CD14-positive monocyte (primary cell): ENCODE measurements around the gene VANGL1. TPM values are rescaled to one million over a fixed set of nuclear protein-coding genes. Genes with fewer than 3 reads are reported as not detected.

Experiments used
- DNase-seq, 3 donors: peaks; one replicate each; pipeline ENCODE4 v3.0.0-alpha.2; 2011 to 2022
- H2AFZ ChIP-seq: 2 replicates; pipeline ENCODE4 v1.6.0; 2012; ENCODE audit warnings: mild to moderate bottlenecking, low read depth, low read length, inconsistent platforms; ENCODE audit not compliant: insufficient read depth, poor library complexity, severe bottlenecking
- H3K27ac ChIP-seq, 2 donors: 1 replicate in 1 of 2; 2 replicates in 1 of 2; pipeline ENCODE4 v1.5.1; 2012 to 2013; ENCODE audit warnings: low read length in 2 of 2, control low read depth in 1 of 2, inconsistent platforms in 1 of 2, low read depth in 1 of 2, mild to moderate bottlenecking in 1 of 2
- H3K27me3 ChIP-seq, 2 donors: one replicate each; pipeline versions ENCODE4 v1.6.0 to v1.6.1; 2011 to 2013; ENCODE audit warnings: low read length in 2 of 2; ENCODE audit not compliant: control insufficient read depth in 2 of 2, insufficient read depth in 2 of 2
- H3K36me3 ChIP-seq, 2 donors: replicated peaks in 1 of 2; 1 replicate in 1 of 2; 2 replicates in 1 of 2; pipeline versions ENCODE4 v1.5.1 to v1.6.1; 2012 to 2013; ENCODE audit warnings: low read length in 2 of 2, control low read depth in 1 of 2, inconsistent platforms in 1 of 2, mild to moderate bottlenecking in 1 of 2; ENCODE audit not compliant: insufficient read depth in 2 of 2, control insufficient read depth in 1 of 2
- H3K4me1 ChIP-seq, 2 donors: 1 replicate in 1 of 2; 2 replicates in 1 of 2; pipeline versions ENCODE4 v1.5.1 to v1.6.1; 2012 to 2013; ENCODE audit warnings: low read length in 2 of 2, control low read depth in 1 of 2, inconsistent platforms in 1 of 2, mild to moderate bottlenecking in 1 of 2, moderate library complexity in 1 of 2; ENCODE audit not compliant: insufficient read depth in 2 of 2, control insufficient read depth in 1 of 2
- H3K4me2 ChIP-seq: replicated peaks from 2 replicates; pipeline ENCODE3; 2012; ENCODE audit warnings: low read length, moderate library complexity, mild to moderate bottlenecking; ENCODE audit not compliant: poor library complexity, severe bottlenecking; ENCODE audit errors: extremely low read depth
- H3K4me3 ChIP-seq, 3 experiments: fragments of 200-600 bp in 1 of 3; sonication (generic) in 1 of 3; replicated peaks in 1 of 3; 1 replicate in 2 of 3; 2 replicates in 1 of 3; pipeline ENCODE4 v1.5.1; 2011 to 2013; ENCODE audit warnings: low read length in 3 of 3, mild to moderate bottlenecking in 3 of 3, control low read depth in 2 of 3, low read depth in 2 of 3, inconsistent platforms in 1 of 3, moderate library complexity in 1 of 3
- H3K79me2 ChIP-seq: 2 replicates; pipeline ENCODE4 v1.6.0; 2012; ENCODE audit warnings: mild to moderate bottlenecking, control low read depth, inconsistent platforms, low read length, moderate library complexity; ENCODE audit not compliant: insufficient read depth
- H3K9ac ChIP-seq: 2 replicates; pipeline ENCODE4 v1.6.0; 2017; ENCODE audit warnings: low read length, mild to moderate bottlenecking; ENCODE audit not compliant: insufficient read depth, poor library complexity, severe bottlenecking
- H3K9me3 ChIP-seq, 2 donors: replicated peaks in 1 of 2; 1 replicate in 1 of 2; 2 replicates in 1 of 2; pipeline versions ENCODE4 v1.5.1 to v1.6.1; 2012 to 2013; ENCODE audit warnings: low read length in 2 of 2, control low read depth in 1 of 2; ENCODE audit not compliant: control insufficient read depth in 1 of 2, insufficient read depth in 1 of 2
- H4K20me1 ChIP-seq: 2 replicates; pipeline ENCODE4 v1.6.0; 2012; ENCODE audit warnings: mild to moderate bottlenecking, low read length, control low read depth, moderate library complexity; ENCODE audit not compliant: insufficient read depth
- H3K27ac Mint-ChIP-seq, 7 donors: one replicate each; pipeline ENCODE4 v1.8.0; 2020; ENCODE audit warnings: mild to moderate bottlenecking in 7 of 7, mixed read lengths in 7 of 7, moderate library complexity in 6 of 7, inconsistent platforms in 2 of 7
- H3K27me3 Mint-ChIP-seq, 3 donors: one replicate each; pipeline ENCODE4 v1.8.0; 2021 to 2022; ENCODE audit warnings: low read depth in 3 of 3, mild to moderate bottlenecking in 3 of 3, mixed read lengths in 3 of 3, moderate library complexity in 3 of 3, inconsistent platforms in 1 of 3
- H3K36me3 Mint-ChIP-seq, 2 donors: one replicate each; pipeline ENCODE4 v1.8.0; 2020; ENCODE audit warnings: mixed read lengths in 2 of 2, inconsistent platforms in 1 of 2, mild to moderate bottlenecking in 1 of 2
- H3K4me1 Mint-ChIP-seq: one replicate; pipeline ENCODE4 v1.8.0; 2020; ENCODE audit warnings: mild to moderate bottlenecking, mixed read lengths
- H3K4me3 Mint-ChIP-seq, 2 donors: one replicate each; pipeline ENCODE4 v1.8.0; 2020; ENCODE audit warnings: mild to moderate bottlenecking in 2 of 2, mixed read lengths in 2 of 2, moderate library complexity in 1 of 2
- H3K9me3 Mint-ChIP-seq, 7 donors: one replicate each; pipeline ENCODE4 v1.8.0; 2020 to 2022; ENCODE audit warnings: mixed read lengths in 7 of 7, mild to moderate bottlenecking in 6 of 7, moderate library complexity in 6 of 7, inconsistent platforms in 2 of 7
- WGBS: methylation state at CpG from one replicate; pipeline ENCODE4 v1.1.5; 2013; ENCODE audit warnings: missing lambda C conversion rate; ENCODE audit not compliant: insufficient coverage; 5-methylcytosine and 5-hydroxymethylcytosine counted together
- intact Hi-C, 2 donors: fragments of 100-400 bp; cut with micrococcal nuclease; formaldehyde crosslinking; loops; one replicate each; pipeline versions ENCODE4 v1.15.0 to v1.15.1; 2023
- polyA plus RNA-seq, 3 donors: library from polyadenylated mRNA; depleted of rRNA in 1 of 3; unstranded in 2 of 3; stranded (reverse) in 1 of 3; fragments of 300-500 nt in 2 of 3; fragments of >200 nt in 1 of 3; fragmentation: Illumina TruSeq in 2 of 3; gene quantifications; 1 replicate in 2 of 3; 2 replicates in 1 of 3; pipeline ENCODE4 v1.2.3, GENCODE V29; 2012 to 2021
- TF ChIP-seq, protein P1 (sequence below): fragments of 200-600 bp; IDR thresholded peaks from one replicate; pipeline ENCODE4 v1.8.0; 2022; ENCODE audit warnings: antibody characterized with exemption, mild to moderate bottlenecking

Gene VANGL1
- polyA plus RNA-seq, 3 donors: 0.67 to 2.0 (median 1.3) TPM

DNA sequence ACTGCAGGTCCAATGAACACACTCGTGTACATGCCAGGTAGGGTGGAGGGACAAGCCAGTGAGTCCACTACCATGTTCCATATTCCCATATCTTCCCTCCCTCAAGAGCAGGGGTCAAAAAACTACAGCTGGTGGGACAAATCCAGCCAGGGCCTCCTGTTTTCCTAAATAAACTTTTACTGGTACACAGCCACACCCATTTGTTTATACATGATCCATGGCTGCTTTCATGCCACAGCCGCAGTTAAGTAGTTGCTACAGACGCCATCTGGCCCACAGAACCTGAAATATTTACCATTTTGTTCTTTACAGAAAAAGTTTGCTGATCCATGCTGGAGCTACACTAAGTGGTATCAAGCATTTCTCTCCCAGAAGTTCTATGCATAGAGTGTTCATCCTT lies 84.4 kb downstream of the VANGL1 start:
- Histone ChIP-seq H3K27ac (no peak overlapping the region), H3K79me2 (no peaks in the 10 kb centered on the region), H2AFZ (no peak overlapping the region), H4K20me1 (no peaks in the 10 kb centered on the region), H3K4me1 (peaks cover 58 to 64% of the 10 kb centered on the region in 2 donors), H3K4me2 (no peak overlapping the region), H3K27me3 (no peaks in the 10 kb centered on the region), H3K9ac (no peak overlapping the region), H3K4me3 (no peak overlapping the region), H3K36me3 (no peaks in the 10 kb centered on the region), H3K9me3 (no peaks in the 10 kb centered on the region)
- 100% methylated on average over 1 of the region's 3 CpGs for WGBS
- Mint-ChIP-seq H3K27ac (peak overlapping the region in 2 of 7 donors; percentile 46 to 67), H3K4me1 (peaks cover 64% of the 10 kb centered on the region), H3K4me3 (no peak overlapping the region), H3K9me3 (peaks cover 0 to 3% (median 0%) of the 10 kb centered on the region in 7 donors), H3K27me3 (no peaks in the 10 kb centered on the region), H3K36me3 (no peaks in the 10 kb centered on the region)
- intact Hi-C loops: no loop called here
- DNase-seq: no peak
- TF ChIP-seq, protein P1, sequence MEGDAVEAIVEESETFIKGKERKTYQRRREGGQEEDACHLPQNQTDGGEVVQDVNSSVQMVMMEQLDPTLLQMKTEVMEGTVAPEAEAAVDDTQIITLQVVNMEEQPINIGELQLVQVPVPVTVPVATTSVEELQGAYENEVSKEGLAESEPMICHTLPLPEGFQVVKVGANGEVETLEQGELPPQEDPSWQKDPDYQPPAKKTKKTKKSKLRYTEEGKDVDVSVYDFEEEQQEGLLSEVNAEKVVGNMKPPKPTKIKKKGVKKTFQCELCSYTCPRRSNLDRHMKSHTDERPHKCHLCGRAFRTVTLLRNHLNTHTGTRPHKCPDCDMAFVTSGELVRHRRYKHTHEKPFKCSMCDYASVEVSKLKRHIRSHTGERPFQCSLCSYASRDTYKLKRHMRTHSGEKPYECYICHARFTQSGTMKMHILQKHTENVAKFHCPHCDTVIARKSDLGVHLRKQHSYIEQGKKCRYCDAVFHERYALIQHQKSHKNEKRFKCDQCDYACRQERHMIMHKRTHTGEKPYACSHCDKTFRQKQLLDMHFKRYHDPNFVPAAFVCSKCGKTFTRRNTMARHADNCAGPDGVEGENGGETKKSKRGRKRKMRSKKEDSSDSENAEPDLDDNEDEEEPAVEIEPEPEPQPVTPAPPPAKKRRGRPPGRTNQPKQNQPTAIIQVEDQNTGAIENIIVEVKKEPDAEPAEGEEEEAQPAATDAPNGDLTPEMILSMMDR: no peak

DNA sequence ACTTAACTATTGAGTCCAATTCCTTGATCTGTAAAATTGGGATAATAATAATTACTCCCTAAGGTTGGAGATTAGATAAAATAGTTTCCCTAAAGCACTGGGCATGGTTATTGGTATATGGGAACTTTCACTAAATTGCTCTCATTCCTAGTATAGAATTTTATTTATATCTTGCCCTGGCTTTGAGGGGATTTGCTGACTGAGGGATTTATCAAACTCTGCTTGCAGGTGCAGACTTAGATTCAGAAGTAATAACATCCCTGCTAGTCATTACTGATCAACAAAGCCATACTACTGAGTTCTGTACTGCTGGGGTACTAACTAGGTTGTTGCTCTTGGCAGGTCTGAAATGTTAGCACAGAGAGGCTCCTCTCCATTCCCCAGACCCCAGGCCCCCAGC lies 84.8 kb downstream of the VANGL1 start:
- H3K36me3 Mint-ChIP-seq: no peaks in the 10 kb centered on the region
- no peaks in the 10 kb centered on the region for H3K36me3 ChIP-seq
- peaks cover 64% of the 10 kb centered on the region for H3K4me1 Mint-ChIP-seq
- H3K4me1 ChIP-seq: peaks cover 58 to 64% of the 10 kb centered on the region in 2 donors
- no peak overlapping the region for H3K4me3 Mint-ChIP-seq
- no peaks in the 10 kb centered on the region for H3K27me3 ChIP-seq
- no peak overlapping the region for H2AFZ ChIP-seq
- no peaks in the 10 kb centered on the region for H4K20me1 ChIP-seq
- DNase-seq: no peak
- peak overlapping the region; percentile 19 to 99 (median 99) for H3K27ac Mint-ChIP-seq
- no peak overlapping the region for H3K9ac ChIP-seq
- no peak overlapping the region for H3K4me2 ChIP-seq
- intact Hi-C loops: no loop called here
- H3K9me3 ChIP-seq: no peaks in the 10 kb centered on the region
- no peak overlapping the region for H3K4me3 ChIP-seq
- H3K9me3 Mint-ChIP-seq: peaks cover 0 to 3% (median 0%) of the 10 kb centered on the region in 7 donors
- H3K27me3 Mint-ChIP-seq: no peaks in the 10 kb centered on the region
- TF ChIP-seq, protein P1: no peak
- peak overlapping the region in 1 of 2 donors; percentile 90 for H3K27ac ChIP-seq
- no peaks in the 10 kb centered on the region for H3K79me2 ChIP-seq
